ENCODE results near the gene CD79A.

GRCh38 chr19:41915021-41915775 lies 38.1 kb downstream of the CD79A start:
- no peak for TF ChIP-seq CTCF (IDR thresholded peaks at IDR 0.05)
- TF ChIP-seq POLR2A (IDR thresholded peaks at IDR 0.05) = no peak

All from right lobe of liver (tissue), 4 donors.